GM12891 (cell line): ENCODE measurements around the gene LUM.

Experiments used
- PAX5 ChIP-seq: IDR thresholded peaks from 2 replicates; pipeline ENCODE4 v1.6.1; 2011; ENCODE audit warnings: low read length, moderate library complexity, mild to moderate bottlenecking; ENCODE audit not compliant: insufficient read depth, severe bottlenecking
- POLR2A ChIP-seq: IDR thresholded peaks from 2 replicates; pipeline ENCODE4 v1.6.1; 2011; ENCODE audit warnings: low read depth, low read length, control low read depth
- POLR2AphosphoS5 ChIP-seq: IDR thresholded peaks from 2 replicates; pipeline ENCODE4 v1.6.1; 2011; ENCODE audit warnings: low read depth, low read length, control low read depth
- POU2F2 ChIP-seq: IDR thresholded peaks from 2 replicates; pipeline ENCODE4 v1.6.1; 2011; ENCODE audit warnings: low read depth, mild to moderate bottlenecking, control low read depth, low read length, moderate library complexity
- SPI1 ChIP-seq: IDR thresholded peaks from 2 replicates; pipeline ENCODE4 v1.6.1; 2011; ENCODE audit warnings: low read depth, low read length, control low read depth
- TAF1 ChIP-seq: IDR thresholded peaks from 2 replicates; pipeline ENCODE4 v1.6.1; 2011; ENCODE audit warnings: low read depth, low read length, control low read depth

GRCh38 chr12:91120781-91121180, 9.5 kb upstream of the LUM start:
- no peak for TF ChIP-seq POLR2A
- TF ChIP-seq TAF1: no peak
- TF ChIP-seq PAX5: no peak
- no peak for TF ChIP-seq POLR2AphosphoS5
- no peak for TF ChIP-seq SPI1
- TF ChIP-seq POU2F2: no peak
